Rectal smooth muscle tissue (tissue), 1 donor: ENCODE data around the gene GALNT9.
"Not testable (repeated sequence)": the region's sequence is repeated elsewhere in the genome, so short reads cannot be mapped to it uniquely, and the experiment has no call there.

Experiments used
- H3K27ac ChIP-seq: one replicate; pipeline ENCODE4 v1.7.0; 2013; ENCODE audit warnings: low read depth, low read length, inconsistent platforms
- H3K27me3 ChIP-seq: one replicate; pipeline ENCODE4 v1.7.0; 2013; ENCODE audit warnings: low read length; ENCODE audit not compliant: control insufficient read depth, insufficient read depth
- H3K36me3 ChIP-seq: one replicate; pipeline ENCODE4 v1.7.0; 2013; ENCODE audit warnings: low read length; ENCODE audit not compliant: control insufficient read depth, insufficient read depth
- H3K4me1 ChIP-seq: one replicate; pipeline ENCODE4 v1.7.0; 2013; ENCODE audit warnings: low read length; ENCODE audit not compliant: control insufficient read depth, insufficient read depth
- H3K4me3 ChIP-seq: one replicate; pipeline ENCODE4 v1.7.0; 2013; ENCODE audit warnings: low read length
- H3K9ac ChIP-seq: one replicate; pipeline ENCODE4 v1.7.0; 2013; ENCODE audit warnings: low read length

Gene GALNT9

GRCh38 chr12:132267873-132268272 is 61.5 kb downstream of the GALNT9 start:
- no peak overlapping the region for H3K4me3 ChIP-seq
- H3K4me1 ChIP-seq: no peaks in the 10 kb centered on the region
- no peak overlapping the region for H3K9ac ChIP-seq
- H3K36me3 ChIP-seq: no peaks in the 10 kb centered on the region
- H3K27ac ChIP-seq: no peak overlapping the region
- peaks cover 2% of the 10 kb centered on the region for H3K27me3 ChIP-seq

- no peaks in the 10 kb centered on the region for H3K36me3 ChIP-seq
- H3K9ac ChIP-seq: no peak overlapping the region
- H3K4me3 ChIP-seq: no peak overlapping the region
- H3K27ac ChIP-seq: no peak overlapping the region
- no peaks in the 10 kb centered on the region for H3K4me1 ChIP-seq
- H3K27me3 ChIP-seq: peaks cover 2% of the 10 kb centered on the region
Measured at GRCh38 chr12:132266802-132267201, 62.6 kb downstream of the GALNT9 start.

- H3K27me3 ChIP-seq: peaks cover 2% of the 10 kb centered on the region
- H3K4me1 ChIP-seq: no peaks in the 10 kb centered on the region
- no peak overlapping the region for H3K27ac ChIP-seq
- no peak overlapping the region for H3K4me3 ChIP-seq
- no peaks in the 10 kb centered on the region for H3K36me3 ChIP-seq
- H3K9ac ChIP-seq: no peak overlapping the region
Measured at GRCh38 chr12:132266370-132266769, 63.0 kb downstream of the GALNT9 start.

- not testable (repeated sequence) for H3K4me1 ChIP-seq, H3K9ac ChIP-seq, H3K27me3 ChIP-seq, H3K27ac ChIP-seq, H3K4me3 ChIP-seq, H3K36me3 ChIP-seq
Measured at GRCh38 chr12:132265822-132266221, 63.6 kb downstream of the GALNT9 start.

- no peaks in the 10 kb centered on the region for H3K4me1 ChIP-seq
- no peak overlapping the region for H3K4me3 ChIP-seq
- no peak overlapping the region for H3K9ac ChIP-seq
- H3K27ac ChIP-seq: no peak overlapping the region
- no peaks in the 10 kb centered on the region for H3K36me3 ChIP-seq
- peaks cover 2% of the 10 kb centered on the region for H3K27me3 ChIP-seq
Measured at GRCh38 chr12:132265056-132265800, 64.2 kb downstream of the GALNT9 start.

- Histone ChIP-seq H3K27me3 (peaks cover 2% of the 10 kb centered on the region), H3K4me1 (no peaks in the 10 kb centered on the region), H3K9ac (no peak overlapping the region), H3K4me3 (no peak overlapping the region), H3K36me3 (no peaks in the 10 kb centered on the region), H3K27ac (no peak overlapping the region)
Measured at GRCh38 chr12:132264086-132265010, 65.0 kb downstream of the GALNT9 start.

GRCh38 chr12:132263451-132264049 is 65.8 kb downstream of the GALNT9 start:
- H3K27ac ChIP-seq: no peak overlapping the region
- no peaks in the 10 kb centered on the region for H3K36me3 ChIP-seq
- H3K9ac ChIP-seq: no peak overlapping the region
- peaks cover 2% of the 10 kb centered on the region for H3K27me3 ChIP-seq
- H3K4me1 ChIP-seq: no peaks in the 10 kb centered on the region
- no peak overlapping the region for H3K4me3 ChIP-seq

GRCh38 chr12:132263061-132263360 is 66.4 kb downstream of the GALNT9 start:
- Histone ChIP-seq H3K27me3 (peaks cover 2% of the 10 kb centered on the region), H3K27ac (no peak overlapping the region), H3K9ac (no peak overlapping the region), H3K36me3 (no peaks in the 10 kb centered on the region), H3K4me3 (no peak overlapping the region), H3K4me1 (no peaks in the 10 kb centered on the region)

- H3K9ac ChIP-seq: no peak overlapping the region
- H3K27ac ChIP-seq: no peak overlapping the region
- no peaks in the 10 kb centered on the region for H3K27me3 ChIP-seq
- no peaks in the 10 kb centered on the region for H3K36me3 ChIP-seq
- no peak overlapping the region for H3K4me3 ChIP-seq
- no peaks in the 10 kb centered on the region for H3K4me1 ChIP-seq
Measured at GRCh38 chr12:132262256-132263060, 66.9 kb downstream of the GALNT9 start.

- Histone ChIP-seq H3K27me3 (no peaks in the 10 kb centered on the region), H3K4me1 (no peaks in the 10 kb centered on the region), H3K36me3 (no peaks in the 10 kb centered on the region), H3K9ac (no peak overlapping the region), H3K4me3 (no peak overlapping the region), H3K27ac (no peak overlapping the region)
Measured at GRCh38 chr12:132261328-132262138, 67.9 kb downstream of the GALNT9 start.

GRCh38 chr12:132260721-132261120 is 68.7 kb downstream of the GALNT9 start:
- Histone ChIP-seq H3K27me3 (no peaks in the 10 kb centered on the region), H3K27ac (no peak overlapping the region), H3K4me1 (no peaks in the 10 kb centered on the region), H3K4me3 (no peak overlapping the region), H3K36me3 (no peaks in the 10 kb centered on the region), H3K9ac (no peak overlapping the region)
